ES-I3 (cell line): ENCODE data around the gene MEGF11.
"Not testable (repeated sequence)": the region's sequence is repeated elsewhere in the genome, so short reads cannot be mapped to it uniquely, and the experiment has no call there.

Source experiments
- H3K36me3 ChIP-seq: 2 replicates; pipeline ENCODE4 v1.6.1; 2013; ENCODE audit warnings: mild to moderate bottlenecking, low read length, control low read depth, moderate library complexity; ENCODE audit not compliant: insufficient read depth
- H3K4me1 ChIP-seq: 2 replicates; pipeline ENCODE4 v1.6.1; 2013; ENCODE audit warnings: mild to moderate bottlenecking, control low read depth, low read length; ENCODE audit not compliant: insufficient read depth
- H3K9ac ChIP-seq: 2 replicates; pipeline ENCODE4 v1.6.1; 2013; ENCODE audit warnings: low read depth, mild to moderate bottlenecking, low read length, moderate library complexity
- H3K9me3 ChIP-seq: 2 replicates; pipeline ENCODE4 v1.6.1; 2013; ENCODE audit warnings: mild to moderate bottlenecking, low read length, moderate library complexity; ENCODE audit not compliant: control insufficient read depth, insufficient read depth

The MEGF11 gene

GRCh38 chr15:65869954-65870871 lies 383.3 kb downstream of the MEGF11 start:
- Histone ChIP-seq H3K9me3 (no peaks in the 10 kb centered on the region), H3K9ac (peak overlapping the region; percentile 91), H3K4me1 (peaks cover 12% of the 10 kb centered on the region; the same call in 1 of the 2 replicates), H3K36me3 (no peaks in the 10 kb centered on the region)

GRCh38 chr15:65869126-65869953 lies 384.2 kb downstream of the MEGF11 start, which contains the start of gene RAB11A:
RAB11A (plus strand) TSS chr15:65869491; CDS start chr15:65869586, 95 bp downstream.
- Histone ChIP-seq H3K4me1 (peaks cover 12% of the 10 kb centered on the region; the same call in 1 of the 2 replicates), H3K36me3 (no peaks in the 10 kb centered on the region), H3K9me3 (no peaks in the 10 kb centered on the region), H3K9ac (peak within 1 kb of the TSS; percentile 91)

GRCh38 chr15:65868546-65869125 lies 384.9 kb downstream of the MEGF11 start:
- Histone ChIP-seq H3K9me3 (no peaks in the 10 kb centered on the region), H3K9ac (peak overlapping the region; percentile 91; the same call in 1 of the 2 replicates)

GRCh38 chr15:65867933-65868332 lies 385.6 kb downstream of the MEGF11 start:
- H3K9ac ChIP-seq, H3K36me3 ChIP-seq, H3K9me3 ChIP-seq: not testable (repeated sequence)
- peaks cover 15% of the 10 kb centered on the region for H3K4me1 ChIP-seq

More at GRCh38 chr15:65868546-65869125, 384.9 kb downstream of the MEGF11 start:
- H3K36me3 ChIP-seq, result no peaks in the 10 kb centered on the region
- peaks cover 12% of the 10 kb centered on the region; the same call in 1 of the 2 replicates for H3K4me1 ChIP-seq

GRCh38 chr15:65867244-65867643 lies 386.3 kb downstream of the MEGF11 start:
- Histone ChIP-seq H3K36me3 (no peaks in the 10 kb centered on the region), H3K9ac (no peak overlapping the region), H3K4me1 (peaks cover 15% of the 10 kb centered on the region), H3K9me3 (no peaks in the 10 kb centered on the region)

- no peaks in the 10 kb centered on the region for H3K36me3 ChIP-seq
- no peak overlapping the region for H3K9ac ChIP-seq
- H3K9me3 ChIP-seq, result no peaks in the 10 kb centered on the region
Measured at GRCh38 chr15:65863106-65863505, 390.4 kb downstream of the MEGF11 start.

GRCh38 chr15:65862682-65863081 lies 390.9 kb downstream of the MEGF11 start:
- Histone ChIP-seq H3K4me1 (peaks cover 3% of the 10 kb centered on the region; the same call in 1 of the 2 replicates), H3K36me3 (no peaks in the 10 kb centered on the region), H3K9ac (no peak overlapping the region), H3K9me3 (no peaks in the 10 kb centered on the region)

More at GRCh38 chr15:65863106-65863505, 390.4 kb downstream of the MEGF11 start:
- peaks cover 3% of the 10 kb centered on the region; the same call in 1 of the 2 replicates for H3K4me1 ChIP-seq

- Histone ChIP-seq H3K9ac (no peak overlapping the region), H3K4me1 (no peaks in the 10 kb centered on the region), H3K36me3 (no peaks in the 10 kb centered on the region), H3K9me3 (no peaks in the 10 kb centered on the region)
Measured at GRCh38 chr15:65857718-65858402, 395.7 kb downstream of the MEGF11 start.

GRCh38 chr15:65856821-65857455 lies 396.6 kb downstream of the MEGF11 start:
- H3K36me3 ChIP-seq, result no peaks in the 10 kb centered on the region
- no peaks in the 10 kb centered on the region for H3K4me1 ChIP-seq
- H3K9ac ChIP-seq, result no peak overlapping the region
- no peaks in the 10 kb centered on the region for H3K9me3 ChIP-seq

- Histone ChIP-seq H3K4me1 (no peaks in the 10 kb centered on the region), H3K9me3 (no peaks in the 10 kb centered on the region), H3K36me3 (no peaks in the 10 kb centered on the region), H3K9ac (no peak overlapping the region)
Measured at GRCh38 chr15:65851981-65852380, 401.6 kb downstream of the MEGF11 start.

GRCh38 chr15:65847989-65848388 lies 405.6 kb downstream of the MEGF11 start:
- H3K4me1 ChIP-seq, result no peaks in the 10 kb centered on the region

GRCh38 chr15:65845826-65846519 lies 407.6 kb downstream of the MEGF11 start:
- Histone ChIP-seq H3K9me3 (no peaks in the 10 kb centered on the region; the same call in 1 of the 2 replicates), H3K36me3 (no peaks in the 10 kb centered on the region), H3K9ac (no peak overlapping the region), H3K4me1 (peaks cover 3% of the 10 kb centered on the region; the same call in 1 of the 2 replicates)

More at GRCh38 chr15:65847989-65848388, 405.6 kb downstream of the MEGF11 start:
- H3K36me3 ChIP-seq, result no peaks in the 10 kb centered on the region
- H3K9ac ChIP-seq, result no peak overlapping the region
- H3K9me3 ChIP-seq, result no peaks in the 10 kb centered on the region; the same call in 1 of the 2 replicates
